Cardiac fibroblast (primary cell): ENCODE results near the gene CPNE5.

Source experiments
- DNase-seq, 2 donors: peaks; one replicate each; pipeline versions ENCODE4 v3.0.0 to v3.0.0-alpha.2; 2010; ENCODE audit warnings: low read depth in 2 of 2
- H3K4me3 ChIP-seq, 2 donors: replicated peaks in 1 of 2; 1 replicate in 1 of 2; 2 replicates in 1 of 2; pipeline ENCODE4 v1.5.1; 2011; ENCODE audit warnings: low read depth in 2 of 2, low read length in 2 of 2, mild to moderate bottlenecking in 2 of 2, moderate library complexity in 1 of 2
- TF ChIP-seq, protein P1 (sequence below): IDR thresholded peaks from one replicate; pipeline ENCODE4 v1.5.1; 2011; ENCODE audit warnings: low read depth, mild to moderate bottlenecking, low read length, inconsistent platforms

The CPNE5 gene

DNA sequence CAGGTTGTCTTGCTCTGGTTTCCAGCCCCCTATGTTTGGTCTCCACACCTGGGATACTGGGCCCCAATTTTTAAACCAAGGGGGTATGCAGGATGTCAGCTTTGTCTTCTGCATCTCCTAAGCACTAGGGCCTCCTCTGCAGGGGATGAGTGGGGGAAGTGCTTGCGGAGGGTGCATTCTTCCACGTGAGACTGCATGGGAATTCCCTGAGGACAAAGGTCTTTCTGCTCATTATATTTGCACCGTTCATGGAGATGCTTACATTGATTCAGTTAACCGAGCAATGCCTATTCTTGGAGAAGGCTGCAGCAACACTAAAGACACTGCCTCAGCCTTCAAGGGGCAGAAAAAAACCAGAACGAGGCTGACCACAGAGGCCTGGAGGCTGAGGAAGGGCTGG is 96.2 kb downstream of the CPNE5 start:
- H3K4me3 ChIP-seq, result no peak overlapping the region
- TF ChIP-seq, protein P1, sequence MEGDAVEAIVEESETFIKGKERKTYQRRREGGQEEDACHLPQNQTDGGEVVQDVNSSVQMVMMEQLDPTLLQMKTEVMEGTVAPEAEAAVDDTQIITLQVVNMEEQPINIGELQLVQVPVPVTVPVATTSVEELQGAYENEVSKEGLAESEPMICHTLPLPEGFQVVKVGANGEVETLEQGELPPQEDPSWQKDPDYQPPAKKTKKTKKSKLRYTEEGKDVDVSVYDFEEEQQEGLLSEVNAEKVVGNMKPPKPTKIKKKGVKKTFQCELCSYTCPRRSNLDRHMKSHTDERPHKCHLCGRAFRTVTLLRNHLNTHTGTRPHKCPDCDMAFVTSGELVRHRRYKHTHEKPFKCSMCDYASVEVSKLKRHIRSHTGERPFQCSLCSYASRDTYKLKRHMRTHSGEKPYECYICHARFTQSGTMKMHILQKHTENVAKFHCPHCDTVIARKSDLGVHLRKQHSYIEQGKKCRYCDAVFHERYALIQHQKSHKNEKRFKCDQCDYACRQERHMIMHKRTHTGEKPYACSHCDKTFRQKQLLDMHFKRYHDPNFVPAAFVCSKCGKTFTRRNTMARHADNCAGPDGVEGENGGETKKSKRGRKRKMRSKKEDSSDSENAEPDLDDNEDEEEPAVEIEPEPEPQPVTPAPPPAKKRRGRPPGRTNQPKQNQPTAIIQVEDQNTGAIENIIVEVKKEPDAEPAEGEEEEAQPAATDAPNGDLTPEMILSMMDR, result no peak
- no peak for DNase-seq

DNA sequence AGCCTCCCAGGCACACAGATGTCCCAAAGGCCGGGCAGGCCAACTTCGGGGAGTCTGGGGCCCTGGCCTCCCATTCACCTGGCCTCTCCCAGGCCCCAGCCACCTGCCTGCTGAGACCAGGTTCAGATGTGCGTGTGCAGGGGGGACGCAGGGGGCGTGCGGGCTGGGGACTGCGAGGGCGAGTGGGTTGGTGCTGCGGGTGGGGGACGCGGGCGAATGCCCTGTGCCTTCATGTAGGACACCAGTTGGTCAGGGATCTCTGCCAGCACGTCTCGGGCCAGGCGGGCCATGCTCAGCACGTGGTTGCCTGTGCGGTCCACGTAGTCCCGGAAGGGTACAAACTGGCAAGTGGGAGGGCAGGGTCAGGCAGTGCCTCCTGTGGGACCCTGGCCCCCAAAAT is 97.1 kb downstream of the CPNE5 start:
- no peak overlapping the region for H3K4me3 ChIP-seq
- TF ChIP-seq, protein P1, result no peak
- DNase-seq, result no peak

DNA sequence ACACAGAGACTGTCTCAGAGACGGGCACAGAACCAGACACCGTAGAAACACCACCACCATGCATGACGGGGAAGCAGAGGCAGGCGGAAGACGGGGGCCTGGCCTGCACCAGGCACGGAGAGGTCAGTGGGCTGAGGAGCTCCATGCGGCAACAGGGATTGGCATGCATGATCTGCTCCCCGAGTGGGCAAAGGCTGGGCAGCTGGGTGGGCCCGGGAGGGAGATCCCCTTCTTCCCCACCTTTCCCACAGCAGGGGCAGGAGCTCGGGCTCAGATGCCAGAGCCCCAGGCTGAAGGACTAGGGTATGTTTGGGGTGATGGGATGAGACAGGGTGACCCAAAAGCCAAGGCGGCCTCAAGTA is 98.4 kb downstream of the CPNE5 start:
- DNase-seq, result no peak
- H3K4me3 ChIP-seq, result no peak overlapping the region
- TF ChIP-seq, protein P1, result no peak

DNA sequence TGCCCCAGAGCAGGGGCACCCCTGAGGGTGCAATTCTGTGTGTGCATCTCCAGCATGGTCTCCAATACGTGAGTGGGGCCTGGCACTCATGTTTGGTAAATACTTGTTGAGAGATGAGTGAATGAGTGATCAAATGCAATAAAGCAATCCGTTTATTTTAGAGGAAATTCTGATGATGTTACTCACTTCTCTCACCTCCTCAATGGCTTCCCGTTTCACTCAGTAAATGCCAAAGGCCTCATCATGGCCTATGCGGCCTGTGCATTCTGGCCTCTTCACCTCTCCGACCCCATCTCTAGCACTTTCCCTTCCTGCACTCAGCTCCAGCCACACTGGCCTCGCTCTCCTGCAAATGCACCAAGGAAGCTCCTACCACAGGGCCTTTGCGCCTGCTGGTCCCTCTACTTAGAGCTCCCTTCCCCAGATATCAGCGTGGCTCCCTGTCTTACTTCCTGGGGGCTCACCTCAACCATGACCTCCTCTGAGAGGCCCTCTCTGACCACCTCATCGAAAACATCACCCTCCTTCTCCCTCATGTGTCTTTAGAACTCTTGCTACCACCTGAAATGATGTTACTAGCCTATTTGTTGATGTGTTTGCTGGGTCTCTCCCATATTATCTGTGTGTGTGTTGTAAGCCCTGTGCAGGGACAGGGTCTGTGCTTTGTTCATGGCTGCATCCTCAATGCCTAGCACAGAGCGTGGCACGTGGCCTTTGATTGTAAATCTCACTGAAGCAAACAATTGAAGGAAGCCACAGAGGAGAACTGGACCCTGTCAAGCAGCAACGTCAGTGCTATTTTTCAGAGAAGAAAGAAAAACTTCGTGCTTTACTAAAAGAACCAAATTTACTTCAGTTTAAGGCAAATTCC is 99.1 kb downstream of the CPNE5 start:
- DNase-seq, result peak in 1 of 2 donors; percentile 40
- TF ChIP-seq, protein P1, result no peak
- no peak overlapping the region for H3K4me3 ChIP-seq

DNA sequence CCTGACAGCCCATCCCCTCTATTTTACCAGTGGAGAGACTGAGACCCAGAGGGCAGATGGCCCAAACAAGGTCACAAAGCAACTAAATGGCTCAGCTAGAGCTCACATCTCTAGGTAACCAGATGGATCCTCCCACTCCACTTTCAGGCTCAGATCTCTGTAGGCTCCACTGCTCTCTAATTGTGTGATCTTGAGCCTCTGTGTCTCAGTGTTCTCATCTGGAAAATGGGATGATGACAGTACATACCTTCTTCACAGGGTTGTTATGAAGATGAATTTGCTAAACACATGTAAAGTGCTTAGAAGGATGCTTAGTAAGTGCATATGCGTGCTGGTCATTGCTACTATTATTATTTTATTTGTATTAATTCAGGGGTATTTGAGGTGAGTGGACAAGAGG is 101.1 kb downstream of the CPNE5 start:
- no peak overlapping the region for H3K4me3 ChIP-seq
- DNase-seq, result no peak
- TF ChIP-seq, protein P1, result no peak

DNA sequence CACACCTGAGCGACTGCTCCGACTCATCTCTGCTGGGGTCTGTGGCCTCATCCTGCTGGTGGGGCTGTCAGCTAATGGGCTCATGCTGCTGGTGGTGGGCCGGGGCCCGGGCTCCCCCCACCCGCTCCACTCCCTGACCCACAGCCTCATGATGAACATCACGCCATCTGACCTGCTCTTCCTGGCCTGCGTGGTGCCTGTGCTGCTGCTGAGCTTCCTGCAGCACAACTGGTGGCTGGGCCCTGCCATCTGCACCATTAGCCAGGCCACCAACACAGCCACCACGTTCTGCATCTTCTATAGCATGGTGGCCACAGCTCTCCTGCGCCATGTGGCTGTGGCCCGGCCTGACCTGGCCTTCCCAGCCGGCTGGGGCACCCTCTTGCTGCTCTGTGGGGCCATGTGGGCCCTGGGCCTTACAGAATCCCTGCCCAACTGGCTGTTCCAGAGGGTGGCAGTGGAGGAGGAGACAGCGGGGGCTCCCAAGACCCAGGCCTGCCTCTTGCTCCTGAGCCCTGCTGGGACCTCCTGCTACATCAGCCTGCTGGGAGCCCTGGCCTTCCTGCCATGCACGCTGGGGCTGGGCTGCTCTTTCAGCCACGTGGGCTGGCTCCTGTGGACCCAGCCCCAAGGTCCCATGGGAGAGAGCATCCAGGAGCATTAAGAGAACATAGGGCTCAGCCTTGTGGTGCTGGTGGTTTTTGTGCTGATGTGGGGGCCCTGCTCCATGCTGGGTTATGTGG is 102.0 kb downstream of the CPNE5 start:
- TF ChIP-seq, protein P1, result no peak
- no peak for DNase-seq
- H3K4me3 ChIP-seq, result no peak overlapping the region
